ENCODE measurements around the gene STARD3.

STARD3 gene

GRCh38 chr17:39604911-39605491 lies 31.9 kb upstream of the STARD3 start:
- no peak for DNase-seq (ENCODE audit: low read depth in 2 of 2)

- no peak for DNase-seq (ENCODE audit: low read depth in 2 of 2)
Observed at GRCh38 chr17:39605492-39606433, 31.2 kb upstream of the STARD3 start.

- DNase-seq (ENCODE audit: low read depth in 2 of 2): no peak
Observed at GRCh38 chr17:39606434-39607056, 30.4 kb upstream of the STARD3 start.

GRCh38 chr17:39607057-39607850 lies 29.7 kb upstream of the STARD3 start:
- no peak for DNase-seq (ENCODE audit: low read depth in 2 of 2)

GRCh38 chr17:39607851-39608130 lies 29.2 kb upstream of the STARD3 start, which contains the start of gene NEUROD2:
Gene NEUROD2, minus strand, starts transcription at chr17:39607920. Its CDS starts 1,321 bp downstream, at chr17:39606599.
- DNase-seq (ENCODE audit: low read depth in 2 of 2): no peak

GRCh38 chr17:39608142-39608981 lies 28.6 kb upstream of the STARD3 start:
- no peak for DNase-seq (ENCODE audit: low read depth in 2 of 2)

GRCh38 chr17:39609416-39610025 lies 27.4 kb upstream of the STARD3 start:
- DNase-seq (ENCODE audit: low read depth in 2 of 2): no peak

- no peak for DNase-seq (ENCODE audit: low read depth in 2 of 2)
Observed at GRCh38 chr17:39611401-39612112, 25.4 kb upstream of the STARD3 start.

- DNase-seq (ENCODE audit: low read depth in 2 of 2): no peak
Observed at GRCh38 chr17:39612291-39612894, 24.6 kb upstream of the STARD3 start.

- DNase-seq (ENCODE audit: low read depth in 2 of 2): no peak
Observed at GRCh38 chr17:39612935-39613464, 23.9 kb upstream of the STARD3 start.

- DNase-seq (ENCODE audit: low read depth in 2 of 2): no peak
Observed at GRCh38 chr17:39614545-39615157, 22.3 kb upstream of the STARD3 start.

- DNase-seq (ENCODE audit: low read depth in 2 of 2): no peak
Observed at GRCh38 chr17:39615434-39615833, 21.5 kb upstream of the STARD3 start.

- no peak for DNase-seq (ENCODE audit: low read depth in 2 of 2)
Observed at GRCh38 chr17:39617100-39617445, 19.9 kb upstream of the STARD3 start.

GRCh38 chr17:39617446-39618245 lies 19.3 kb upstream of the STARD3 start:
- peak in 1 of 2 donors; percentile 24 for DNase-seq (ENCODE audit: low read depth in 2 of 2)

- no peak for DNase-seq (ENCODE audit: low read depth in 2 of 2)
Observed at GRCh38 chr17:39618246-39618913, 18.6 kb upstream of the STARD3 start.

GRCh38 chr17:39618956-39619785 lies 17.8 kb upstream of the STARD3 start:
- no peak for DNase-seq (ENCODE audit: low read depth in 2 of 2)

GRCh38 chr17:39619786-39620101 lies 17.2 kb upstream of the STARD3 start:
- DNase-seq (ENCODE audit: low read depth in 2 of 2): no peak

Data from stimulated activated CD4-positive, alpha-beta T cell treated with anti-CD3 and anti-CD28 coated beads, Interleukin-15, amount 100 ng/mL, for 48 hours (primary cell).